NCI-H526 treated with DMSO at 0.1 percent for 48 hours (cell line): ENCODE data around the gene CAV1.
"Not testable (repeated sequence)": the region's sequence is repeated elsewhere in the genome, so short reads cannot be mapped to it uniquely, and the experiment has no call there.

Experiments used
- DNase-seq: peaks from one replicate; lab custom pipeline; 2025; lab: John Stamatoyannopoulos, UW

The CAV1 gene

GRCh38 chr7:116582164-116582732, 57.4 kb downstream of the CAV1 start:
- DNase-seq = no peak

DNA sequence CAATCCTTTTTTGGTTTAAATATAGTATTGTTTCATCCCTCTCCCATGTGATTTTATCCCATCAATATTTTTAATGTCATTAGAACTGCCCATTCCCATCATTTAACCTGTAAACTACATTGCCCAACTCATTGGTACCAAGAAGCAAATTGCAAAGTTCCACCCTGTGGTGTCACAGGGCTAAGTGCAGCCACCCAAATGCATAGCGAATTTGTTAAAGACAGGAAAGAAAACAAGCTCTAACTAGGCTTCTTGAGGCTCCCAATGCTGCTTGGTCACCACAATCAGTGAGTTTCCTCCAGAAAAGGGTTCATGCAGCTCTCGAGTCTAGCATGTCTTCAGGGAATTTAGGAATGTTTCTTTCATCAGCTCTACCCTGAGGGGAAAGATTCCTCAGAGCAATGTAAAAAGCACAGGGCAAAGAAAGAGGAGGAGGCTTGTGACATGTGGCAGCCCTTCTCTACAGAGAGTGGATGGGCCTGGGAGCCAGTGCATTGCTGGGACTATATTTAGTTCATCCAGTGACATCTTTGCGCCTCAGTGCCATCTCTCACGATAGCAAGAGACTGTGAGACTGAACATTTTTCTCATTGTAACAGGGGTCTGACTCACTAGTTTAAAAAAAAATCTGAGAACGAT, 58.1 kb downstream of the CAV1 start:
- no peak for DNase-seq

DNA sequence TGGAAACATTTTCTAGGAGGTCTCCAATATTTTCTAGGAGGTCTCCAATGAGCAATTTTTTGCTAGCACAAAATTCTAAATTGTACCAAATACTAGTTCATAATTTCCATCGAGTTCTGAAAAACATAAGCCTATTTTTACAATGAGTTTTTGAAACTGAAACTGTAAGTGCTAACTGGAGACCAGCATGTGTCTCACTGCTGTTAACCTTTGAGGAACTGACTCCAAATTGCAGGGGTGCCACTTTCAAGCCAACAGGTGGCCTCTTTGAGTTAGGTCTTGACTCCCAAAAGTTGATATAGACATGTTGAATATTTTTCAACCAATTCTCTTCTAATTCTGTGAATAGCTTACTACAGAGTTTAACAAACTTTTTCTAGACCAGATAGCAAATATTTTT, 58.8 kb downstream of the CAV1 start:
- no peak for DNase-seq

GRCh38 chr7:116584721-116585120, 59.9 kb downstream of the CAV1 start:
- no peak for DNase-seq

- DNase-seq = no peak
These were observed 60.6 kb downstream of the CAV1 start for GRCh38 chr7:116585392-116585791.

DNA sequence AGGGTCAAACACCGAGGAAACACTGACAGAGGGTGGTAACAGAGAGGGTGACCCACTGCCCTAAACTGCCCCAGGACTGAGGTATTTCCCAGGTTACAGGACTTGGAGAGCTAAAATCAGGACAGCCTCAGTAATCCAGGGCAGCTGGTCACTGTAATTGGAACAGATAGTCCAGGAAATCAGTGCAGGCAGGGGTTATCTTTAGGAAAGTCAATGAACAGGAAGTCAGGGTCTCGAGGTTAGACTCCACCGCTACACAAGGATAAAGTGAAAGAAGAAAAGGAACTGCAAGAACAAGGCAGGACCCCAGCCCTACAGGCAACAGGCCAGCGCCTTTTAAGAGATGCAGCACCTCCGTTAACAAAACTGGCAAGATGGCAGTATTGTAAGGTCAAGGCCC, 61.1 kb downstream of the CAV1 start:
- no peak for DNase-seq

- not testable (repeated sequence) for DNase-seq
These were observed 62.4 kb downstream of the CAV1 start for GRCh38 chr7:116587200-116587599.

DNA sequence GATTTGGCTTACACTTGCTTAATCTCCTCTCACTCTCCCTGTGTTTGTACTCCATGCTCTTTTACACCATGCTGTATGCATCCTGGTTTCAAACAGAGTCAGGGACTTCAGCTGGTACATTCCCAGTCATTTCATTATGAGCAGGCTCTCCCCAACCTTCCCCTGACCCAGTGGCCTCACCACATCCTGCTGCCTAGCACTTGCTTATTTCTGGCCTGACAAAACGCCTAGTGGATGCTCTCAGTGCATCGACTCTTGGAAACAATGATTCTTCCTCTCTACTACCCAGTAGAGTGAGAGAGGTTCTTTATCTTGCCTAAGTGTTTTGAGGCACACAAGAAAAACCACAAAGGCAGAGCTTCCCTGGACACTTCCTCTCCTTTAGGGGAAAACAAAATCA, 63.4 kb downstream of the CAV1 start:
- DNase-seq = no peak

DNA sequence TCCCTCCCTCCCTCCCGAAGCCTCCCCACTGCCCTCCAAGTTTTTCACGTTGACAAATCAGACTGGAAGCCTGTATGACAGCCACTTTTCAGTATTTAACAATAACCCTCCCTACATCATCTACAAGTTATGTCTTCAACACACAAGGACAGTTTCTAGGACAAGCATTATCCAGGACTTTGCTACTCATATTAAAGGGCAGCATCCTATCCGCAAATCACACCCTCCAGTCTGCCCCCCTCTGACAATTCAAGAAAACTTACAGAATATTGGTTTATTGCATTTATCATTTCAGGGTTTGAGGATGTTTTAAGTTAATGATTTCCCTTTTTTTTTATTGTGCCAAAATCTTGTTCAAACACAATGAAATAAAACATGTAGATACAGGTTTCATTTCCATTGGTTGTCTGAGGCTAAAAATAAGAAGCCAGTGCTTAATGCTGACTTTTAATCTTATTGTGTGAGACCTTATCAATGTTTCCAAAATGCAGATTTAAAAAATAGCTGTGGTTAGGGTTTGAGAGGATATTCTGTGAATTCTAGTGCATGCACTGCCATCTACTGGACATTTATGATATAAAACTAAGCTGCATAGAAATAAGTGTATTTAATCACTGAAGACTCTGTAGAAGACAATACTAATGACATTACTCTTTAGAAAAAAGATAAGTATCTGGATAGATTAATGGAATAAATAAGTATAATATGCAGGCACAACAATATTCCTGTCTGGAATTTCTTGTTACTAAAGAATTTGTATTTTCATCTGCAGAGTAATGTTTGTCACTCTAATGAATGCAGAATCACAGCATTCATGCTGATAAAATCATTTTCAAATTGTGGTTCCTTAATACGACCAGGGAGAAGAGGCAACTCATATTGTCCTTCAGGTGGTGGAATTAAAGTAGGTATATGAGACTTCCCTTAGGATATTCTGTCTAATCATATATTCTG, 64.1 kb downstream of the CAV1 start:
- peak; percentile 37 for DNase-seq

GRCh38 chr7:116591202-116592040, 66.6 kb downstream of the CAV1 start:
- DNase-seq = peak; percentile 42

DNA sequence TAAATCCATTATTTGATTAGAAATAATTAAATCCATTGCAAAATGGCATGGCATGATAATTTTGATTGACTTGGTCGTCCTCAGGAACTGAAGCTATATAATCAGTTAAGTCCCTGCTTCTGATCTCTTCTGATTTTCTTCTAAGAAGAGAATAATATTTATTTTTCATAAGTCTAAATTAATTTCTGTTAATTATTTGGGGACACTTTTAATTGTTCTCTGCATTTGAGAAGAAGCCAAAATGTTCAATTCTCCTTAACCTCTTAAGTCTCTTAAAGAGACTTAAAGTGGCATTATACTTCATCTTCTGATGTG, 67.2 kb downstream of the CAV1 start:
- no peak for DNase-seq

DNA sequence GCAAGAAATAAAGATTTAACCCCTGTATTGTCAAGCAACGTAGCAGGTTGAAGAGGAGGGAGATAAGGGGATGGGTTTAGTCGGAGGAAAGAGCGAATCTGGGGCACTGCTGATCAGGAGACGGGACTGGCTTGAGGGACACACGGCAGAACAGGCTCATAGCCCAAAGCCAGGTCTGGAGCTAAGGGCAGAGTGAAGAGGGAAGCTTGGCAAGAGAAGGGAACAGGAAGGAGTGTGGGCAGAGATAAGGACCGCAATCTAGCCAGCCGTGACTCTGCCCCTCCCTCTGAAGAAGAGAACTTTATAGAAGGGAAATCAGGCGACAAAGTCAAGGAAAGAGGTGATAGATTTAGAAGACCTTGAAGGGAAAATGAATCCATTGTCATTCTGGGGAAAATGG, 67.6 kb downstream of the CAV1 start:
- no peak for DNase-seq

GRCh38 chr7:116593359-116594075, 68.7 kb downstream of the CAV1 start:
- DNase-seq = no peak

DNA sequence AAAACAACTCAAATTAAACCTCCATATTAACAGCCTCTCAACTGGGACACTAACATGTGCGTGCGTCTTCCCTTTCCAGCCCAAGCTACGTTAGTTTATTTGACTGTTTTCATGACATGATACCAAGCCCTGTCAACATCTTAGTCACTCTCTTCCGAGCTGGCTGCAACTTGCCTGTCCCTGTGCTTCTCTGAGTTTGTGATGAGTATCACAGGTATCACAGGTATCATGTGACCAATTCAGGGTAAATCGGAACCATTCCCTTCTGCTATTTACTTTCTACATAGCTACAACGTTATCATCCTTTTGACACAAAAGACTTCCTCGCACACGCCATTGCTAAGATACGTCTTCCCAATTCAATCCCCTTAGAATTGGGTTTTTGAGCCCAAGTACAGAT, 70.2 kb downstream of the CAV1 start:
- DNase-seq = no peak

DNA sequence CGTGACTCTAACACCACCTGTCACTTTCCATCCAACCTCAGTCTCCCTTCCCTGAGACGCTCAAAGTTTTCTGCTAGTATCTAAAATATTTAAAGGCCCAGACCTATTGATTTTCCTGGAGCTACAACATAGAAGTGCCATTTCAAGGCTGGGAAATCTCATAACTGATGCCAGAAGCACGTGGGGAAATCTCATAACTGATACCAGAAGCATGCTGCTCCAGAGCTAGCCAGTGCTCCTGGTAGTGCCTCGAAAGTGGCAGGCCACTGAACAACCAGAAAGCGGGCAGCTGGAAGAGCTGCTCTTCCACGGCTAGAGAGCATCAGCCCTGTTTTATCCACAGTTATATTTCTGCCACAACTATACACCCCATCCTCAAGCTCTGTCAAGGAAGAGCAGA, 72.5 kb downstream of the CAV1 start:
- no peak for DNase-seq

DNA sequence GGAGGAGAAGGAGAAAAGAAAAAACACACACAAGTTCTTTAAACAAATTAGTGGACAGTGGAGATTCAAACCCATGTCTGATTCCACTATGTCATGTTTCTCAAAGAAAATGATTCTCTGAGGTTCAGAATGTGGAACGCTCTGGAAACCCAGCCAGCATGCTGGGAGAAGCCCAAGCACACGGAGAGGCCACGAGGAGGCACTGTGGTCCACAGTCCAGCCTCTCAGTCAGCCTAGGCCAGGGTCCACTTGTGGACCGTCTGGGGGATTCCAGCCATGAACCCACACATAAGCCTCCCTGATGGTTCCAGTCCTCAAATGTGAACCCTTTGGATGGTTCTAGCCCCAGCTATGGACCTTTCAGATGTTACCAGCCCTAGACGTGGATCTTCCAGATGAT, 73.4 kb downstream of the CAV1 start:
- DNase-seq = no peak

GRCh38 chr7:116598861-116599260, 74.0 kb downstream of the CAV1 start:
- DNase-seq = no peak

DNA sequence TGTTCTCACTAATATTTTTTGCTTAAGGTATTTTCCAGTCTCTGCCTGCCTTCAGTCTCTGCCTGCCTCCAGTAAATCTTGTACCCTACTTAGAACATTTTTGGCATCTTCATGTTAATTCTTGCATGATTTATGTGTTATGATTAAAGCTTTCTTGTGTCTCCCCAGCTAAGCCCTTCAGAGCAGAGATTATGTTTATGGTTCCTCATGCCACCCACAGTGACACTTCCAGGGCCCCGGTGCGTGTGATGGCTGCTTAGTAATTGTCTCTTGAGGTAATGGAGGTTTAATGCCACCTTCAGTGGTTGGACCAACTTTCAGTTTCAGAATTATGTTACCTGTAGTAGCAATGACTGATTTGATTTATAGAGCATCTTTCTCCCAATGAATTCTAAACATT, 76.6 kb downstream of the CAV1 start:
- no peak for DNase-seq

DNA sequence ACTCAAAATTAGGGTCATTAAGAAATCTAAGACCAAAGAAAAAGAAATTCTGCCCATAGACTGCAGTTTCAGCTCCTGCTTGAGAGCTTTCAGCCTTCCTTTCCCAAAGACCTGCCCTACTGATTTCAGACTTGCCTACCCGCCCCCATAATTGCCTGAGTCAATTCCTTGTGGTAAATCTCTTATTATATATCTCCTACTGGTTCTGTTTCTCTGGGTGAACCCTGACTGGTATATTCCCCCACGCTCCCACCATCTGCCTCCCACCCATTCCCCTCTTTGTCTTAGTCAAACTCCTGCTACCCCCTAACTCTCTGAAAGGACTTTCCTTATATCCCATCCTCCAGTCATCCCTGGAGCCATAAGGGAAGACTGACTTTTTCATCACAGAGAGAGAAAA, 82.5 kb downstream of the CAV1 start:
- DNase-seq = no peak

DNA sequence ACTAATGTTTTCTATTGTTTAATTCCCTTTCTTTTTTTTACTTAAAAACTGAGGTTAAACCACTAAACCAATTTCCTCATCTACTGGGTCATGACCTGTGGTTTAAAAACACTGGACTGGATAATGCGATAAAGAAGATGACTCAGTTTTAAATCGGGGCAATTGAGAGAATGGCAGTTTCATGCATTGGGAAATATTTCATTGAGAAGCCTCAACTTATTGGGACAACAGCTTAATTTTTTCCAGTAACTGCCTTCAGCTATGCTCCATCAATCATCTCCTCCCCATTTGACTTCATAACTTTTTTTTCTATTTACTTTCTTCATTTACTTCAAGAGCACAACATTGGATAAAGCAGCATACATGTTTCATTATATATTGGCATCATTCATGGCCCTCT, 85.4 kb downstream of the CAV1 start:
- no peak for DNase-seq

DNA sequence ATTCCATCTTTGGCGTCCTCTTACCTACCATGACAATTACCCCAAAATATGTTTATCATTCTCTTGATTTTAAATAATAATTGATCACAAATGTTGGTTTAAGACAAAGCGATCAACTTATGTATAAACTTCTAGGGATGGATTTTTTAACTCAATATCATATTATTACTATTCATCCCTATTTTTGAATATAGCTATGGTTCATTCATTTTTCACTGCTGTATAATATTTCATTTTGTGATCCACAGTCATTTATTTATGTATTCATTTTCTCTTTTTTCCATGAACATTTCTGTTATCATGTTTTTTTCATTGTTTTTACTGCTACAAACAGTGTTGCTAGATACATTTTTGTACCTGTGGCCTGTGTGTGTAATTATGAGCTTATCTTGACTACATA, 85.9 kb downstream of the CAV1 start:
- no peak for DNase-seq
